GM04504 (cell line): ENCODE measurements around the gene HTRA2.
A peak's percentile ranks its signal among the peaks of the same experiment; 100 is the strongest.

Source experiments
- DNase-seq: peaks from one replicate; pipeline ENCODE4 v3.0.0-alpha.2; 2012; ENCODE audit warnings: low read depth

HTRA2 gene

GRCh38 chr2:74500578-74500946, 29.2 kb upstream of the HTRA2 start:
- DNase-seq, result no peak

GRCh38 chr2:74501335-74502071, 28.2 kb upstream of the HTRA2 start:
- DNase-seq, result no peak

GRCh38 chr2:74502147-74502719, 27.5 kb upstream of the HTRA2 start:
- DNase-seq, result no peak

- DNase-seq, result peak; percentile 59
Measured at GRCh38 chr2:74502720-74503505, 26.8 kb upstream of the HTRA2 start.

GRCh38 chr2:74503506-74504475, 25.9 kb upstream of the HTRA2 start:
- DNase-seq, result no peak

GRCh38 chr2:74504591-74504990, 25.1 kb upstream of the HTRA2 start:
- DNase-seq, result no peak

GRCh38 chr2:74505448-74506246, 24.1 kb upstream of the HTRA2 start:
- no peak for DNase-seq

GRCh38 chr2:74507145-74507925, 22.4 kb upstream of the HTRA2 start, which contains the start of gene PCGF1:
TSS of gene PCGF1 (minus strand) at chr2:74507695. CDS start at chr2:74507668, 27 bp downstream.
- peak; percentile 96 for DNase-seq

GRCh38 chr2:74507926-74508520, 21.7 kb upstream of the HTRA2 start:
- DNase-seq, result peak; percentile 57

- DNase-seq, result no peak
Measured at GRCh38 chr2:74510272-74510671, 19.5 kb upstream of the HTRA2 start.

- no peak for DNase-seq
Measured at GRCh38 chr2:74511104-74511989, 18.4 kb upstream of the HTRA2 start.

GRCh38 chr2:74512744-74513604, 16.8 kb upstream of the HTRA2 start:
- no peak for DNase-seq

GRCh38 chr2:74513605-74514367, 15.9 kb upstream of the HTRA2 start:
- no peak for DNase-seq

GRCh38 chr2:74514368-74515270, 15.1 kb upstream of the HTRA2 start, which contains the start of gene TLX2:
TSS of gene TLX2 (plus strand) at chr2:74514450. CDS start at chr2:74514807, 357 bp downstream.
- no peak for DNase-seq

GRCh38 chr2:74515271-74515980, 14.3 kb upstream of the HTRA2 start:
- DNase-seq, result no peak
